ENCODE measurements around the gene RASSF4.
"Not testable (repeated sequence)": the region's sequence is repeated elsewhere in the genome, so short reads cannot be mapped to it uniquely, and the experiment has no call there.

RASSF4 gene

DNA sequence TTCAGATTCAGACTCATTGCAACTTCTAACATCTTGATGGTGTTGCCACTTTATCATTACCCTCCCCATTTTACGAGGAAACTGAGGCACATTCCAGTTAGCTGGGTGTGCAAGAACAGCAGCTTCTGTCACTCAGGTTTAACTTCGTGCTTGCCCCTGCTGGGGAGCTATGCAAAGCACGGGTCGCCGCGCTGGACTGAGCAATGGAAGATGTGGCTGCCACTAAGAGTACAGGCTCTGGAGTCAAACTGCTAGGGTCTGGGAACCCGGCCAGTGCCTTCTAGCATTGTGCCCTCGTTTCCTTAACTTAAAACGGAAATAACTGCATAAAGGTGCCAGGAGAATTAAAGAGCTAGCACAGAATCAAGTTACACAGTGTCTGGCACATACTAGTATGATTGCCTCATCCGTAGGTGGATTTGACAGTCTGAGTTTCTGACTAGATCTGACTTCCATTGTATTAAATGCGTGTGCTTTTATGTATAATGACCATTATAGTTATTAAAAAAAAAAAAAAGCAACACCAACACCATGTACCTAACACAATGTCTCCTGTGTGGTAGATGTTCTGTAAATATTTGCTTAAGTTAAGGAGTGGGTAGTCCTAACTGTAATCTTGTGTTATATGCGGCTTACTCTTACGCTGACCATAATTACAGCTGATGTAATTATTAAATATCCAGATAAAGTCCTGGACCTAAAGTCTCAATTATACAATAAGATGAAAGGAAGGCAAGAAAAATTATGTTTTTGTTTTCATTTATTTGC lies 42.0 kb downstream of the RASSF4 start:
- Histone ChIP-seq H3K9ac (ENCODE audit: low read depth in 1 of 2, low read length in 2 of 2) (peak overlapping the region; percentile 72 to 91), H3K9me3 (ENCODE audit: control insufficient read depth in 2 of 2, low read length in 2 of 2) (no peaks in the 10 kb centered on the region), H3K27ac (ENCODE audit: low read depth in 2 of 2, low read length in 2 of 2) (peak overlapping the region; percentile 91 to 95), H3K27me3 (ENCODE audit: control insufficient read depth in 2 of 2, insufficient read depth in 2 of 2, low read length in 2 of 2) (no peaks in the 10 kb centered on the region), H3K36me3 (ENCODE audit: control insufficient read depth in 2 of 2, insufficient read depth in 2 of 2, low read length in 2 of 2) (peaks cover 10 to 11% of the 10 kb centered on the region in 2 donors), H3K4me1 (ENCODE audit: control insufficient read depth in 2 of 2, insufficient read depth in 2 of 2, low read length in 2 of 2) (peaks cover 19% of the 10 kb centered on the region in 2 donors), H3K4me3 (ENCODE audit: low read length in 2 of 2) (peak overlapping the region; percentile 72 to 97)

DNA sequence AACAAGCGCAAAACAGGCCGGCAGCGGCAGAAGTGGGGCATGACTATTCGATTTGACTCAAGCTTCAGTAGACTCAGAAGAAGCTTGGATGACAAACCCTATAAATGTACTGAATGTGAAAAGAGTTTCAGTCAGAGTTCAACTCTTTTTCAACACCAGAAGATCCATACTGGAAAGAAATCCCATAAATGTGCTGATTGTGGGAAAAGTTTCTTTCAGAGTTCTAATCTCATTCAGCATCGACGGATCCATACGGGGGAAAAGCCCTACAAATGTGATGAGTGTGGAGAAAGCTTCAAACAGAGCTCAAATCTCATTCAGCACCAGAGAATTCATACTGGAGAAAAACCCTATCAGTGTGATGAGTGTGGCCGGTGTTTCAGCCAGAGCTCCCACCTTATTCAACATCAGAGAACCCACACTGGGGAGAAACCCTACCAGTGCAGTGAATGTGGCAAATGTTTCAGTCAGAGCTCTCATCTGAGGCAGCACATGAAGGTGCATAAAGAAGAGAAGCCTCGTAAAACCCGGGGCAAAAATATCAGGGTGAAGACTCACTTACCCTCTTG lies 43.9 kb downstream of the RASSF4 start:
- H3K27me3 ChIP-seq (ENCODE audit: control insufficient read depth in 2 of 2, insufficient read depth in 2 of 2, low read length in 2 of 2) = no peaks in the 10 kb centered on the region
- H3K4me1 ChIP-seq (ENCODE audit: control insufficient read depth in 2 of 2, insufficient read depth in 2 of 2, low read length in 2 of 2) = peaks cover 13 to 19% of the 10 kb centered on the region in 2 donors
- H3K4me3 ChIP-seq (ENCODE audit: low read length in 2 of 2) = no peak overlapping the region
- H3K9me3 ChIP-seq (ENCODE audit: control insufficient read depth in 2 of 2, low read length in 2 of 2) = no peaks in the 10 kb centered on the region
- H3K27ac ChIP-seq (ENCODE audit: low read depth in 2 of 2, low read length in 2 of 2) = no peak overlapping the region
- no peak overlapping the region for H3K9ac ChIP-seq (ENCODE audit: low read depth in 1 of 2, low read length in 2 of 2)
- peaks cover 10 to 11% of the 10 kb centered on the region in 2 donors for H3K36me3 ChIP-seq (ENCODE audit: control insufficient read depth in 2 of 2, insufficient read depth in 2 of 2, low read length in 2 of 2)

DNA sequence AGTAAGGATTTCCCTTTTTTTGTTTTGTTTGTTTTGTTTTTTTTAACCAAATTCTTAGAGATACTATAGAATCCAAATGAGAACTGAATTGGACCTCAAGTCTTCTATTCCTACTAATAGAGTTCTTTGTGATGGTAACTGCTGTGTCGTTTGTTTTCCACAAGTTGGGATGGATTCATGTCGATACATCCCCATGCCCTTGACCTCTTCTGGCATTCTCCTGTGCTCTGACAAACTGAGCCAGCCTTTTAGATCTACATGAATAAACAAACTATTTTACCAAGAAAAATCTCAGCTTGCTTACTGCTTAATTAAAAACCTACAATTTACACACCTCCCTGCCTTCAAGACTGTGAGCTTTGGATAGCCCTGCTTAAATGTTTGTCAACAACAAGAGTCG lies 45.1 kb downstream of the RASSF4 start:
- Histone ChIP-seq H3K27ac (ENCODE audit: low read depth in 2 of 2, low read length in 2 of 2) (no peak overlapping the region), H3K36me3 (ENCODE audit: control insufficient read depth in 2 of 2, insufficient read depth in 2 of 2, low read length in 2 of 2) (peaks cover 10 to 11% of the 10 kb centered on the region in 2 donors), H3K4me3 (ENCODE audit: low read length in 2 of 2) (no peak overlapping the region), H3K9ac (ENCODE audit: low read depth in 1 of 2, low read length in 2 of 2) (no peak overlapping the region), H3K4me1 (ENCODE audit: control insufficient read depth in 2 of 2, insufficient read depth in 2 of 2, low read length in 2 of 2) (peaks cover 13 to 20% of the 10 kb centered on the region in 2 donors), H3K27me3 (ENCODE audit: control insufficient read depth in 2 of 2, insufficient read depth in 2 of 2, low read length in 2 of 2) (no peaks in the 10 kb centered on the region), H3K9me3 (ENCODE audit: control insufficient read depth in 2 of 2, low read length in 2 of 2) (no peaks in the 10 kb centered on the region)

DNA sequence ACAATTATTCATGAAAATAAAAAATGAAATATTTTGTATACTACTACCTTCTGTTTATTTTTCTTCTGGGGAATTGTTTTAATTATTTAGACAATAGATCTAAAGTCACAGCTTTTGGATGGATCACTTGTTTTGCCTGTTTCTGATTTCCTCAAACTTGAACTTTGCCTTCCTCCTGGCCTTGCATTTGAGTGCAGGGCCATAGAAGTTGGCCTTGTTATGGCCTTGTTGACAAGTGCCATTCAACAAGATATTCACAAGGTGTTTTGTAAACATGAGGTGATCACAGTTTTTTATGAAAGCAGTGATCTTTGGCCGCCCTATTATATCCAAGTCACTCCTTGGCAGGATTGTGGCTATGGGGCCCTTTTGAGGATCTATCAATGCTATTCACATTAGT lies 45.7 kb downstream of the RASSF4 start:
- H3K27ac ChIP-seq (ENCODE audit: low read depth in 2 of 2, low read length in 2 of 2) = no peak overlapping the region
- H3K4me1 ChIP-seq (ENCODE audit: control insufficient read depth in 2 of 2, insufficient read depth in 2 of 2, low read length in 2 of 2) = peaks cover 13 to 17% of the 10 kb centered on the region in 2 donors
- peaks cover 10 to 11% of the 10 kb centered on the region in 2 donors for H3K36me3 ChIP-seq (ENCODE audit: control insufficient read depth in 2 of 2, insufficient read depth in 2 of 2, low read length in 2 of 2)
- no peak overlapping the region for H3K9ac ChIP-seq (ENCODE audit: low read depth in 1 of 2, low read length in 2 of 2)
- no peak overlapping the region for H3K4me3 ChIP-seq (ENCODE audit: low read length in 2 of 2)
- H3K9me3 ChIP-seq (ENCODE audit: control insufficient read depth in 2 of 2, low read length in 2 of 2) = no peaks in the 10 kb centered on the region
- H3K27me3 ChIP-seq (ENCODE audit: control insufficient read depth in 2 of 2, insufficient read depth in 2 of 2, low read length in 2 of 2) = no peaks in the 10 kb centered on the region

DNA sequence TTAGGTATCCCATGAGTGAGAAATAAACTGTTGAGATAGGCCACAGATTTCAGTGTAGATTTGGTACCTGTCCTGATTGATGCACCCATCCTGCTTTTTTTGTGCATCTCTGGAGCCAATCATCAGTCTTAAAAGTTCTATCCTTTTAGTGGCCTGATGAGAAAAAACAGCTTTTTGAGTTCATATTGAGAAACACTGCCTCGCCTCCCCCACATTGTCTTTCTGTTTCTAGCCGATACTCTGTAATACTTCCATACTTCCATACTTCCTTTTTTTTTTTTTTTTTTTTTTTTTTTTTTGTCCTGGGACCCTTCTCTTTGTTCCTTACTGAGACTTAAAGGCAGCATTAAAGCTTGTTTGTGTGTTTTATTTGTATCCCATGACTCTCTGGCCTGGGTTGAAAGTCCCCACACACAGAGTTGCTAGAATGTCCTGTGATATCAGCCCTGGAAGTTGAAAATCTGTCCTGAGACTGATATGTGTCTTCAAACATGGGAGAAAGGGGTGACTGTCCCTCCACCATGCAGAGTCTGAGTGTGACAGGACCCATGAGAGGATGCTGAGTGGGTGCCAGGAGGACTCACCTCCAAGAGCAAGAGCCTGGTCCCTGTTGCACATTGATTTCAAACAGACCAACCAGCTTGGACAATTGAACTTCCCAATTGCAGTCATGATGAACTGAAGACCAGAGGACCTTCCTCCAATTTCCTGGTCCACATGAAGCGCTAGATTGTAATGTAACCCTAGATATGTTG lies 46.9 kb downstream of the RASSF4 start:
- H3K27ac ChIP-seq (ENCODE audit: low read depth in 2 of 2, low read length in 2 of 2) = no peak overlapping the region

DNA sequence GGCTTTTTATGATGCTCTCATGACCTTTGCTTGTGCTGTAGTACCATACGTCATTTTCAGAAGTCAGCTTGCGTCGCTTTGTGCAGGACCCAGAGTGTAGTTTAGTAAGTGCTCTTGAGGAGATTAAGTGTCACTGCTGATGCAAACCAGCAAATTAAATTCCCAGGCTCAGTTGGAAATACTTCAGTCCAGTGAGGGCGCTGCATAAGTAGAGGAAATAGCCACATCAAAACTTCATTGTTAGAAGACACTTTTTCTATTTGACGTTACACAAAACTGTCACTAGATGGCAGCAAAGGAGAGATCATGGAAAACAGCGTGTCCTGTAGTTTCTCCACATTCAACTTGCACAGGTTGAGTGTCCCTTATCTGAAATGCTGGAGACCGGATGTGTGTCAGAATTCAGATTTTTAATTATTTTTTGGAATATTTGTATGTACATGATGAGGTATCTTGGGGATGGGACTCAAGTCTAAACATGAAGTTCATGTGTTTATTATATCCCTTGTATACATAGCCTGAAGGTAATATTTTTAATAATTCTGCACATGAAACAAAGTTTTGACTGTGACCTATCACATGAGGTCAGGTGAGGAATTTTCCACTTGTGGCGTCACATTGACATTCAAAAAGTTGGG lies 49.0 kb downstream of the RASSF4 start:
- no peak overlapping the region for H3K9ac ChIP-seq (ENCODE audit: low read depth in 1 of 2, low read length in 2 of 2)
- no peak overlapping the region for H3K4me3 ChIP-seq (ENCODE audit: low read length in 2 of 2)
- H3K27ac ChIP-seq (ENCODE audit: low read depth in 2 of 2, low read length in 2 of 2) = no peak overlapping the region
- no peaks in the 10 kb centered on the region for H3K27me3 ChIP-seq (ENCODE audit: control insufficient read depth in 2 of 2, insufficient read depth in 2 of 2, low read length in 2 of 2)
- H3K9me3 ChIP-seq (ENCODE audit: control insufficient read depth in 2 of 2, low read length in 2 of 2) = no peaks in the 10 kb centered on the region
- H3K36me3 ChIP-seq (ENCODE audit: control insufficient read depth in 2 of 2, insufficient read depth in 2 of 2, low read length in 2 of 2) = peaks cover 5 to 6% of the 10 kb centered on the region in 2 donors
- H3K4me1 ChIP-seq (ENCODE audit: control insufficient read depth in 2 of 2, insufficient read depth in 2 of 2, low read length in 2 of 2) = peaks cover 0 to 4% of the 10 kb centered on the region in 2 donors

More for the DNA sequence above, 46.9 kb downstream of the RASSF4 start:
- Histone ChIP-seq H3K27me3 (ENCODE audit: control insufficient read depth in 2 of 2, insufficient read depth in 2 of 2, low read length in 2 of 2) (no peaks in the 10 kb centered on the region), H3K4me3 (ENCODE audit: low read length in 2 of 2) (no peak overlapping the region), H3K36me3 (ENCODE audit: control insufficient read depth in 2 of 2, insufficient read depth in 2 of 2, low read length in 2 of 2) (peaks cover 10 to 11% of the 10 kb centered on the region in 2 donors), H3K4me1 (ENCODE audit: control insufficient read depth in 2 of 2, insufficient read depth in 2 of 2, low read length in 2 of 2) (peaks cover 10 to 12% of the 10 kb centered on the region in 2 donors), H3K9me3 (ENCODE audit: control insufficient read depth in 2 of 2, low read length in 2 of 2) (no peaks in the 10 kb centered on the region), H3K9ac (ENCODE audit: low read depth in 1 of 2, low read length in 2 of 2) (no peak overlapping the region)

DNA sequence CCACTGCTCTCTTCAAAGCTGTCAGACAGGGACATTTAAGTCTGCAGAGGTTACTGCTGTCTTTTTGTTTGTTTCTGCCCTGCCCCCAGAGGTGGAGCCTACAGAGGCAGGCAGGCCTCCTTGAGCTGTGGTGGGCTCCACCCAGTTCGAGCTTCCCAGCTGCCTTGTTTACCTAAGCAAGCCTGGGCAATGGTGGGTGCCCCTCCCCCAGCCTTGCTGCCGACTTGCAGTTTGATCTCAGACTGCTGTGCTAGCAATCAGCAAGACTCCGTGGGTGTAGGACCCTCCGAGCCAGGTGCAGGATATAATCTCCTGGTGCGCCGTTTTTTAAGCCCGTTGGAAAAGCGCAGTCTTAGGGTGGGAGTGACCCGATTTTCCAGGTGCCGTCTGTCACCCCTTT lies 55.0 kb downstream of the RASSF4 start:
- not testable (repeated sequence) for H3K27ac ChIP-seq (ENCODE audit: low read depth in 2 of 2, low read length in 2 of 2); H3K4me3 ChIP-seq (ENCODE audit: low read length in 2 of 2); H3K27me3 ChIP-seq (ENCODE audit: control insufficient read depth in 2 of 2, insufficient read depth in 2 of 2, low read length in 2 of 2); H3K4me1 ChIP-seq (ENCODE audit: control insufficient read depth in 2 of 2, insufficient read depth in 2 of 2, low read length in 2 of 2); H3K9ac ChIP-seq (ENCODE audit: low read depth in 1 of 2, low read length in 2 of 2); H3K36me3 ChIP-seq (ENCODE audit: control insufficient read depth in 2 of 2, insufficient read depth in 2 of 2, low read length in 2 of 2); H3K9me3 ChIP-seq (ENCODE audit: control insufficient read depth in 2 of 2, low read length in 2 of 2)

DNA sequence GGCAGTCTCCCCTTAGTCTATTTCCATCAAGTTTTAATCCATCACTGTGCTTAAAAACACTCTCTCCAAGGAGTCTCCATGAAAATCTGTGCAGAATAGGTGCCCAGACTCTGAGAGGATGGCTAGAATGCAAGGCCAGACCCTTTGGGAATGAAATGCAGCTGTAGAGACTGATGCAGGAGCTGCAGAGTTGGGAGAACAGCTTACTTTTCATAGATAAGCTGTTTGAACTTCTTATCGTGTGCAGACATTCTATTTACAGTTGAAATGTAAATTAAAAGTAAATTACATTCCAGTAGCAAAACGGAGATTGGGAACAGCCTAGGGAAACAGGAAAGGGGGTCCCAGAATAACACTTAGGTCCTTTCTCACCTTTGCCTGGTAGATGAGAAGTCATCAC lies 56.0 kb downstream of the RASSF4 start:
- no peaks in the 10 kb centered on the region for H3K27me3 ChIP-seq (ENCODE audit: control insufficient read depth in 2 of 2, insufficient read depth in 2 of 2, low read length in 2 of 2)
- no peaks in the 10 kb centered on the region for H3K9me3 ChIP-seq (ENCODE audit: control insufficient read depth in 2 of 2, low read length in 2 of 2)
- H3K4me3 ChIP-seq (ENCODE audit: low read length in 2 of 2) = no peak overlapping the region
- H3K9ac ChIP-seq (ENCODE audit: low read depth in 1 of 2, low read length in 2 of 2) = no peak overlapping the region
- no peaks in the 10 kb centered on the region for H3K4me1 ChIP-seq (ENCODE audit: control insufficient read depth in 2 of 2, insufficient read depth in 2 of 2, low read length in 2 of 2)
- H3K36me3 ChIP-seq (ENCODE audit: control insufficient read depth in 2 of 2, insufficient read depth in 2 of 2, low read length in 2 of 2) = no peaks in the 10 kb centered on the region
- H3K27ac ChIP-seq (ENCODE audit: low read depth in 2 of 2, low read length in 2 of 2) = no peak overlapping the region

DNA sequence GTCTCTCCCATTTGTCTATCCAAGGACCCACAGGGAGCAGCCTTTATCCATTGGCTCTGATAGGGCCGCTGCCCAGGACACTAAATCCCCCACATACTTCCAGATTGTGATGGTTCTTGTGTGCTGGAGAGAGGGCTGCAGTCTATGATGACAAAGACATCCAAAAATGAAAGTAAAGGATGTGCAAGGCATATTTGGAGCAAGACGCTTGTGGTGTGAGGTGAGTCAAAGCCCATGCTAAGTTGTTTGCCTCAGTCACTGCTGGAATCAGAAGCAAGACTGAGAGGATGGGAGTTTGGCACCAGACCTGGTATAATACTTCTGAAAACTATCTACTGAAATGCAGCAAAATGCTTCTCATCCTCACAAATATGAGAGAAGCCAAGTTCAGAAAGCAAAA lies 63.8 kb downstream of the RASSF4 start:
- Histone ChIP-seq H3K9me3 (ENCODE audit: control insufficient read depth in 2 of 2, low read length in 2 of 2) (no peaks in the 10 kb centered on the region), H3K4me1 (ENCODE audit: control insufficient read depth in 2 of 2, insufficient read depth in 2 of 2, low read length in 2 of 2) (no peaks in the 10 kb centered on the region), H3K27me3 (ENCODE audit: control insufficient read depth in 2 of 2, insufficient read depth in 2 of 2, low read length in 2 of 2) (no peaks in the 10 kb centered on the region), H3K27ac (ENCODE audit: low read depth in 2 of 2, low read length in 2 of 2) (no peak overlapping the region), H3K4me3 (ENCODE audit: low read length in 2 of 2) (no peak overlapping the region), H3K9ac (ENCODE audit: low read depth in 1 of 2, low read length in 2 of 2) (no peak overlapping the region), H3K36me3 (ENCODE audit: control insufficient read depth in 2 of 2, insufficient read depth in 2 of 2, low read length in 2 of 2) (no peaks in the 10 kb centered on the region)

DNA sequence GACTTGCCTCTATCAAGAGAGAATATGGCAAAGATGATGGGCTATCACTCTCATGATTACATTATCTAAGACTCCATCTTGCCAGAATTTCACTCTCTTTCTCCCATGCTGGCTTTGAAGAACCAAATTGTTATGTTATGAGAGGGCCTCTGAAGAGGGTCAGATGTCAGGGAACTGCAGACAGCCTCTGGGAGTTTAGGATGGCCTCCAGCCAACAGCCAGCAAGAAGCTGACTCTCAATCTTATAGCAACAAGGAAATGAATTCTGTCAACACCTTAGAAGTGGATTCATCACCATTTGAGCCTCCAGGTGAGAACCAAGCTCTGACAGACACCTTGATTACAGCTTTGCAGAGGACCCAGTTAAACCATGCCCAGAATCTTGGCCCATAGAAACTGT lies 74.7 kb downstream of the RASSF4 start:
- Histone ChIP-seq H3K9me3 (ENCODE audit: control insufficient read depth in 2 of 2, low read length in 2 of 2) (no peaks in the 10 kb centered on the region), H3K9ac (ENCODE audit: low read depth in 1 of 2, low read length in 2 of 2) (no peak overlapping the region), H3K4me1 (ENCODE audit: control insufficient read depth in 2 of 2, insufficient read depth in 2 of 2, low read length in 2 of 2) (no peaks in the 10 kb centered on the region), H3K36me3 (ENCODE audit: control insufficient read depth in 2 of 2, insufficient read depth in 2 of 2, low read length in 2 of 2) (no peaks in the 10 kb centered on the region), H3K27ac (ENCODE audit: low read depth in 2 of 2, low read length in 2 of 2) (no peak overlapping the region), H3K4me3 (ENCODE audit: low read length in 2 of 2) (no peak overlapping the region), H3K27me3 (ENCODE audit: control insufficient read depth in 2 of 2, insufficient read depth in 2 of 2, low read length in 2 of 2) (no peaks in the 10 kb centered on the region)
